NCI-H345 treated with DMSO at 0.1 percent for 48 hours (cell line): ENCODE results near the gene PTBP1.
"Not testable (repeated sequence)": the region's sequence is repeated elsewhere in the genome, so short reads cannot be mapped to it uniquely, and the experiment has no call there.

Source experiments
- DNase-seq: peaks from one replicate; lab custom pipeline; 2025; ENCODE audit not compliant: unreplicated experiment; lab: John Stamatoyannopoulos, UW

Gene PTBP1

DNA sequence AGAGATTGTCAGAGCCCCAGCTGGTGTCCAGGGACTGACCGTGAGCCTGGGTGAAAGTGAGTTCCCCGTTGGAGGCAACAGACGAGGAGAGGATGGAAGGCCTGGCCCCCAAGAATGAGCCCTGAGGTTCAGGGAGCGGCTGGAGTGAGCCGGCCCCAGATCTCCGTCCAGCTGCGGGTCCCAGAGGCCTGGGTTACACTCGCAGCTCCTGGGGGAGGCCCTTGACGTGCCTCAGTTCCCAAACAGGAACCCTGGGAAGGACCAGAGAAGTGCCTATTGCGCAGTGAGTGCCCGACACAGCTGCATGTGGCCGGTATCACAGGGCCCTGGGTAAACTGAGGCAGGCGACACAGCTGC is 53.7 kb downstream of the PTBP1 start:
- DNase-seq = no peak

GRCh38 chr19:852136-853013 is 55.1 kb downstream of the PTBP1 start, which contains the start of gene ELANE:
Gene ELANE, plus strand, starts transcription at chr19:852303. Its CDS starts 26 bp downstream, at chr19:852329.
- DNase-seq = no peak

GRCh38 chr19:853014-853585 is 55.8 kb downstream of the PTBP1 start:
- no peak for DNase-seq

DNA sequence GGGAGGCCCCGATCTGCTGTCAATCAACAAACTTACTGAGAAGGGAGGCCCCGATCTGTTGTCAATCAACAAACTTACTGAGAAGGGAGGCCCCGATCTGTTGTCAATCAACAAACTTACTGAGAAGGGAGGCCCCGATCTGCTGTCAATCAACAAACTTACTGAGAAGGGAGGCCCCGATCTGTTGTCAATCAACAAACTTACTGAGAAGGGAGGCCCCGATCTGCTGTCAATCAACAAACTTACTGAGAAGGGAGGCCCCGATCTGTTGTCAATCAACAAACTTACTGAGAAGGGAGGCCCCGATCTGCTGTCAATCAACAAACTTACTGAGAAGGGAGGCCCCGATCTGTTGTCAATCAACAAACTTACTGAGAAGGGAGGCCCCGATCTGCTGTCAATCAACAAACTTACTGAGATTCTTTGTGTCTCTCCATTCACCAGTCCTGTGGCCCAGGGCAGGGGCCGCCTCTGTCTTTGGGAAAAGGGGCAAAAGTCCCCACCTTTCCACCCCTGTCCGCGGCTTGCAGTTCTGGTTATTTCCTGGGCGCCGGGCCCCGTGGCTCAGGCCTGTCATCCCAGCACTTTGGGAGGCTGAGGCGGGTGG is 56.5 kb downstream of the PTBP1 start:
- not testable (repeated sequence) for DNase-seq

DNA sequence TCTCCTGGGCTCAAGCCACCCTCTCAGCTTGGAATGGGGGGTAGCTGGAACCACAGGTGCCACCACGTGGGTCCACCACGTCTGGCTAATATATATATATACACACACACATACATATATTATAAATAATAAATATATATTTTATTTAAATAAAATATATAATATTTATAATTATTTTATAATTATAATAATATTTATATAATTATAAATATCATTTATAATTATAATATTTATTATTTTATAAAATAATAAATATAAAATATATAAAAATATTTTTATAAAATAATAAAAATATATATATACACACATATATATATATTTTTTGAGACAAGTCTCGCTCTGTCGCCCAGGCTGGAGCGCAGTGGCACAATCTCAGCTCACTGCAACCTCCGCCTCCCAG is 57.3 kb downstream of the PTBP1 start:
- no peak for DNase-seq

DNA sequence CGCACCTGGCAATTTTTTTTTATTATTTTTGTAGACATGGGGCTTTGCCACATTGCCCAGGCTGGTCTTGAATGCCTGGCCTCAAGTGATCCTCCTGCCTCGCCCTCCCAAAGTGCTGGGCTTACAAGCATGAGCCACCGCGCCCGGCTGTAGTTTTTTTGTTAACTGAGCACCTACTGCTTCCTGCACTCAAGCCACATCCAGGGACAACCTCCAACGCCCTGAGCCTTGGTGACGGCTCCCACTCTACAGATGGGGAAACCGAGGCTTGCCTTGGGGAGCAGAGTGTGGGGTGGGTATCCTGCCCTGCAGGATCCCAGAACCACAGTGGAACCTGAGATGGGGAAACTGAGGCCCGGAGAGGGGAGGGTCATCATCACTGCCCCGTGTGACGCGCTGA is 57.9 kb downstream of the PTBP1 start:
- DNase-seq = no peak

DNA sequence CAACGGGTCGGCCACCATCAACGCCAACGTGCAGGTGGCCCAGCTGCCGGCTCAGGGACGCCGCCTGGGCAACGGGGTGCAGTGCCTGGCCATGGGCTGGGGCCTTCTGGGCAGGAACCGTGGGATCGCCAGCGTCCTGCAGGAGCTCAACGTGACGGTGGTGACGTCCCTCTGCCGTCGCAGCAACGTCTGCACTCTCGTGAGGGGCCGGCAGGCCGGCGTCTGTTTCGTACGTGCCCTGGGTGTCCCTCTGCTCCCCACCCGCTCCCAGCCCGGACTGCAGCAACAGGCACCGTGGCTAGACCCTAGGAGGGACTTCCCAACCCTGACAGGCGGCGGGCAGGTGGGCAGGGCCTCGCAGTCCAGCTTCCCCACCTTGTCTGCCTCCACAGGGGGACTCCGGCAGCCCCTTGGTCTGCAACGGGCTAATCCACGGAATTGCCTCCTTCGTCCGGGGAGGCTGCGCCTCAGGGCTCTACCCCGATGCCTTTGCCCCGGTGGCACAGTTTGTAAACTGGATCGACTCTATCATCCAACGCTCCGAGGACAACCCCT is 58.4 kb downstream of the PTBP1 start:
- no peak for DNase-seq

GRCh38 chr19:858284-858683 is 61.0 kb downstream of the PTBP1 start:
- DNase-seq = no peak

DNA sequence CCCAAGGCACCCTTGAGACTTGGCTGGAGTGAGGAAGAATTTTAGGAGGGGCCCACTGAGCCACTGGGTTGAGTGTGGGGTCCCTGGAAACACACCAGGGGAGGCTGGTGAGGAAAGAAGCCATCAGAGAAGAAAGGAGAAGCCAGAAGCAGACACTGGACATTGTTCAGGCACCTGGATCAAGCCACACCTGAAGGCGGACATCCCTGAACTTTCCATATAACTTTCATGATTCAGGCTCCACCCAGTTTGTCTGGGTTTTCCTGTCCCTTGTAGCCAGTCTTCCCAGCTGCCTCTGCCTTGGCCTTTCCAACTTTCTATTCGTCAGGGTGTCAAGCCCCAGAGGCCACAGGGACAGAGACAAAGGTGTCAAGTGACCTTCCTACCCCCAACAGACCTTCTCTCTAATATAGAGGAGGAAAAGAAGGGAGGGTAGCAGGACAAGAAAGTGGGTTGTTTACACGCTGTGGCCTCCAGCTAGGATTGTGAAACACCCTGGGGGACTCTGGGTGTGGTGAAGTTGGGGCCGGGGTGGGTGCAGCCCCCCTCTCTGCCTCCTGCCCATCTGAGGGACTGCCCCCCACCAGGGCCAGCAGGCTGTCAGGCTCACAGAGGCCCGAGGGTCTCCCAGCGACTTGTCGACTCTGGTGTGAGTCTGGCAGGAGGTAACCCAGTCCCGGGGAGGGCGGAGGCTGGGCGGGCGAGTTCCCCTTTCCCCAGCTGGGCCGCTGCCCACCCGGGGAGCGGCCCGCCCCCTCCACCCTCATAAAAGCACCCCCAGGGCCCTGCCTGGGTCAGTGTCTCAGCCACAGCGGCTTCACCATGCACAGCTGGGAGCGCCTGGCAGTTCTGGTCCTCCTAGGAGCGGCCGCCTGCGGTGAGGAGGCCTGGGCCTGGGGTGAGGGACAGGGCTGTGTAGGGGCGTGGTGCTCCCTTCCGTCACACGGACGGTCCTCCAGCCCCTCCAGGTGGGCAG is 61.9 kb downstream of the PTBP1 start, which contains the start of gene CFD:
TSS of gene CFD (plus strand) at position 797 of the 976 bp plus-strand sequence. CDS start at position 823, 26 bp downstream.
- DNase-seq = no peak

GRCh38 chr19:861141-861755 is 64.0 kb downstream of the PTBP1 start:
- DNase-seq = no peak
